Measurements from ENCODE around the gene TRIM77.

DNA sequence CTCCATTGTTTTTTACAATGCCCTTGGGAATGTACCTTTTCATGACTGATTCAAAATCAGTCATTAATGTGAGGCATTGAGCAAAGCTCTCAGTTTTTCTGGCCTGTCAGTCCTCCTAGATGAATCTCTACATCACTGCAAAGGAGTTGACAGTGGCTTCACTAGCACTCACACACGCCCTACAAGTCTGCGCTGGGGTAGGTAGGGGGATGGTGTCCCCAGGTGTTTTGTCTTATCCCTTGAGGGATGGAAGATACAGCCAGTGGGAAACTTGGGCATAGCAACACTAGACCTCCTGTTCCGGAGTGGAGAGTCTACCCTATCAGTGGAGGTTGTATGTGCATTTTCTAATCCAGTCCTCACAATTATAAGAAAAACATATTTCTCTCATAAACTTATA is 27.0 kb downstream of the TRIM77 start:
- TF ChIP-seq EP300 (conservative IDR thresholded peaks at IDR 0.05; ENCODE audit: poor library complexity, severe bottlenecking) (no peak), TAF1 (IDR thresholded peaks at IDR 0.05; ENCODE audit: low read depth) (no peak), RAD21 (conservative IDR thresholded peaks at IDR 0.05) (no peak), EZH2 (IDR thresholded peaks at IDR 0.05; ENCODE audit: borderline replicate concordance, insufficient read depth, low read length, poor library complexity, severe bottlenecking) (no peak), MXI1 (conservative IDR thresholded peaks at IDR 0.05; ENCODE audit: poor library complexity, severe bottlenecking) (no peak), SMC3 (conservative IDR thresholded peaks at IDR 0.05; ENCODE audit: poor library complexity) (no peak)
- TF ChIP-seq, protein P1, sequence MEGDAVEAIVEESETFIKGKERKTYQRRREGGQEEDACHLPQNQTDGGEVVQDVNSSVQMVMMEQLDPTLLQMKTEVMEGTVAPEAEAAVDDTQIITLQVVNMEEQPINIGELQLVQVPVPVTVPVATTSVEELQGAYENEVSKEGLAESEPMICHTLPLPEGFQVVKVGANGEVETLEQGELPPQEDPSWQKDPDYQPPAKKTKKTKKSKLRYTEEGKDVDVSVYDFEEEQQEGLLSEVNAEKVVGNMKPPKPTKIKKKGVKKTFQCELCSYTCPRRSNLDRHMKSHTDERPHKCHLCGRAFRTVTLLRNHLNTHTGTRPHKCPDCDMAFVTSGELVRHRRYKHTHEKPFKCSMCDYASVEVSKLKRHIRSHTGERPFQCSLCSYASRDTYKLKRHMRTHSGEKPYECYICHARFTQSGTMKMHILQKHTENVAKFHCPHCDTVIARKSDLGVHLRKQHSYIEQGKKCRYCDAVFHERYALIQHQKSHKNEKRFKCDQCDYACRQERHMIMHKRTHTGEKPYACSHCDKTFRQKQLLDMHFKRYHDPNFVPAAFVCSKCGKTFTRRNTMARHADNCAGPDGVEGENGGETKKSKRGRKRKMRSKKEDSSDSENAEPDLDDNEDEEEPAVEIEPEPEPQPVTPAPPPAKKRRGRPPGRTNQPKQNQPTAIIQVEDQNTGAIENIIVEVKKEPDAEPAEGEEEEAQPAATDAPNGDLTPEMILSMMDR (IDR thresholded peaks at IDR 0.05; ENCODE audit: poor library complexity, severe bottlenecking): no peak
- TF ChIP-seq, protein P2, sequence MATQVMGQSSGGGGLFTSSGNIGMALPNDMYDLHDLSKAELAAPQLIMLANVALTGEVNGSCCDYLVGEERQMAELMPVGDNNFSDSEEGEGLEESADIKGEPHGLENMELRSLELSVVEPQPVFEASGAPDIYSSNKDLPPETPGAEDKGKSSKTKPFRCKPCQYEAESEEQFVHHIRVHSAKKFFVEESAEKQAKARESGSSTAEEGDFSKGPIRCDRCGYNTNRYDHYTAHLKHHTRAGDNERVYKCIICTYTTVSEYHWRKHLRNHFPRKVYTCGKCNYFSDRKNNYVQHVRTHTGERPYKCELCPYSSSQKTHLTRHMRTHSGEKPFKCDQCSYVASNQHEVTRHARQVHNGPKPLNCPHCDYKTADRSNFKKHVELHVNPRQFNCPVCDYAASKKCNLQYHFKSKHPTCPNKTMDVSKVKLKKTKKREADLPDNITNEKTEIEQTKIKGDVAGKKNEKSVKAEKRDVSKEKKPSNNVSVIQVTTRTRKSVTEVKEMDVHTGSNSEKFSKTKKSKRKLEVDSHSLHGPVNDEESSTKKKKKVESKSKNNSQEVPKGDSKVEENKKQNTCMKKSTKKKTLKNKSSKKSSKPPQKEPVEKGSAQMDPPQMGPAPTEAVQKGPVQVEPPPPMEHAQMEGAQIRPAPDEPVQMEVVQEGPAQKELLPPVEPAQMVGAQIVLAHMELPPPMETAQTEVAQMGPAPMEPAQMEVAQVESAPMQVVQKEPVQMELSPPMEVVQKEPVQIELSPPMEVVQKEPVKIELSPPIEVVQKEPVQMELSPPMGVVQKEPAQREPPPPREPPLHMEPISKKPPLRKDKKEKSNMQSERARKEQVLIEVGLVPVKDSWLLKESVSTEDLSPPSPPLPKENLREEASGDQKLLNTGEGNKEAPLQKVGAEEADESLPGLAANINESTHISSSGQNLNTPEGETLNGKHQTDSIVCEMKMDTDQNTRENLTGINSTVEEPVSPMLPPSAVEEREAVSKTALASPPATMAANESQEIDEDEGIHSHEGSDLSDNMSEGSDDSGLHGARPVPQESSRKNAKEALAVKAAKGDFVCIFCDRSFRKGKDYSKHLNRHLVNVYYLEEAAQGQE (IDR thresholded peaks at IDR 0.05; ENCODE audit: borderline replicate concordance): no peak

All from neural cell (in vitro differentiated cells).